Islet precursor cell (in vitro differentiated cells): ENCODE results near the gene PPP1R12A.

ENCODE experiments used
- DNase-seq: peaks from one replicate; pipeline ENCODE4 v3.0.0-alpha.2; 2018

PPP1R12A gene

GRCh38 chr12:79763766-79764452, 171.0 kb downstream of the PPP1R12A start:
- no peak for DNase-seq

- DNase-seq = no peak
These were observed 173.6 kb downstream of the PPP1R12A start for GRCh38 chr12:79761341-79761740.

GRCh38 chr12:79747274-79747673, 187.6 kb downstream of the PPP1R12A start:
- no peak for DNase-seq

- DNase-seq = no peak
These were observed 196.8 kb downstream of the PPP1R12A start for GRCh38 chr12:79737875-79738718.

GRCh38 chr12:79732638-79733037, 202.3 kb downstream of the PPP1R12A start:
- no peak for DNase-seq

GRCh38 chr12:79725987-79726386, 208.9 kb downstream of the PPP1R12A start:
- no peak for DNase-seq
